NCI-H2107 (cell line): ENCODE data around the gene SCN9A.
"Not testable (repeated sequence)": the region's sequence is repeated elsewhere in the genome, so short reads cannot be mapped to it uniquely, and the experiment has no call there.

Experiments
- DNase-seq: peaks from one replicate; lab custom pipeline; 2025; lab: John Stamatoyannopoulos, UW

SCN9A gene

GRCh38 chr2:166334805-166335204 lies 40.9 kb downstream of the SCN9A start:
- DNase-seq = no peak

GRCh38 chr2:166333801-166334200 lies 41.9 kb downstream of the SCN9A start:
- no peak for DNase-seq

DNA sequence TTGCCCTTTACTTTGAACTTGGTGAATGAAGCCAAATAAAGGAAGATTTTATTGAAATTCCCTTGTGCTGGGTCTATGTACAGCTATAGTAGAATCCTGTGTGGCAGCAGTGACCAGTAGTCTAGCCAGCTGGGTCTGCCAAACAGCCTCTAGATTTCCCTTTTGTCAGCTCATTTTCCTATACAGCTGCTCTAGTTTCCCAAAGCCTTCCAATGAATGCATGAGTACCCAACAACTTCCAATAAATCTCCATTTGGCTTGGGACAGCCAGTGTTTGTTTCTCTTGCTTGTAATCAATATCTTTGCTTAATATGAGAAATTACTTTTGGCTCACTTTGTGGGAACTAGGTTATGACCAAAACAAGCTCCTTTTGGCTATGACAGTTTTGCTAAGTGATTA lies 43.6 kb downstream of the SCN9A start:
- DNase-seq = no peak

- no peak for DNase-seq
Measured at GRCh38 chr2:166331468-166331867, 44.3 kb downstream of the SCN9A start.

- DNase-seq = no peak
Measured at GRCh38 chr2:166329465-166329864, 46.3 kb downstream of the SCN9A start.

DNA sequence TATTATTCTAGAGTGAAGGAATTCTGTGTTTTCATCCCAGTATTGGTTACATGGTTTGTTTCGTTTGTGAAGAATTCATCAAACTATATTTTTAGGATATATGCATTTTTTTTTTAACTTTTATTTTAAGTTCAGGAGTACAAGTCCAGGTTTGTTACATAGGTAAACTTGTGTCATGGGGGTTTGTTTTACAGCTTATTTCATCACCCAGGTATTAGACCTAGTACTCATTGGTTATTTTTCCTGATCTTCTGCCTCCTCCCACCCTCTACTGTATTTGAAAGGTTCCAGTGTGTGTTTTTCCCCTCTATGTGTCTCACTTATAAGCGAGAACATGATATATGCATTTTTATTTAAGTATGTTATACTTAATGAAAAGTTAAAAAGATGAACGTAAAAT lies 47.6 kb downstream of the SCN9A start:
- DNase-seq = no peak

- DNase-seq = no peak
Measured at GRCh38 chr2:166321076-166321475, 54.7 kb downstream of the SCN9A start.

DNA sequence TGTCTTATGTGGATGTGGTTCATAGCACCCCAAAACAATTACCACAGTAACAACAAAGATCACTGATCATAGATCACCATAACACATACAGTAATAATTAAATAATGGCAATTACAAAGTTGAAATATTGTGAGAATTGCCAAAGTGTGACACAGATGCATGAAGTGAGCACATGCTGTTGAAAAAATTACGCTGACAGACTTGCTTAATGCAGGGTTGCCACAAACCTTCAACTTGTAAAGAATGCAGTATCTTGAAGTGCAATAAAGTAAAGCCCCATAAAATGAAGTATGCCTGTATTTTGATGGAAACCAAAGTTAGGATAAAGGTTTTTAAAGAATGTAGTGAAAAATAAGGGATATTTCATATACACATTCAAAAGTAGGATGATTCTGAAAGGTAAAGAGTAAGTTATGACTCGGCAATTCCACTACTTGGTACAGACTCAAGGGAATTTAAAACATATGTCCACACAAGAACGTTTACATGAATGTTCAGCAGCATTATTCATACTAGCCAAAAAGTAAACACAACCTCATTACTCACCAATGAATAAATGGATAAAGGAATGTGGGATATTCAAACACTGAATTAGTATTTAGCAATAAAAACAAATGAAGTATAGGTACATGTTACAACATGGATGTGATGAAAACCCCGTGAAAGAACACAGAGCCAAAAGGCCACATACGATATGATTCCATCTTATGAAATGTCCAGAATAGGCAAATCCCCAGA lies 61.6 kb downstream of the SCN9A start:
- no peak for DNase-seq

DNA sequence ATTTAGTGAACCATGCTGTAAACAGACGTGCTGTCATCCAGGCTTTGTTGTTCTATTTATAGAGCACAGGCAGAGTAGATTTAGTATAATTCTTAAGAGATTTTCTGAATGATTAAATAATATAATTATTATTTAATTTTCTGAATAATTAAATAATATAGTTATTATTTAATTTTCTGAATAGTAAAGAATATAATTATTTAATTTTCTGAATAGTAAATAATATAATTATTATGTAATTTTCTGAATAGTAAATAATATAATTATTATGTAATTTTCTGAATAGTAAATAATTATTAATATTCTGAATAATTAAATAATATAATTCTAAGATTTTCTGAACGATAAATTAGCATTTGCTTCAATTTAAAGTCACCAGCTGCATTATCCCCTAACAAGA lies 62.9 kb downstream of the SCN9A start:
- not testable (repeated sequence) for DNase-seq

DNA sequence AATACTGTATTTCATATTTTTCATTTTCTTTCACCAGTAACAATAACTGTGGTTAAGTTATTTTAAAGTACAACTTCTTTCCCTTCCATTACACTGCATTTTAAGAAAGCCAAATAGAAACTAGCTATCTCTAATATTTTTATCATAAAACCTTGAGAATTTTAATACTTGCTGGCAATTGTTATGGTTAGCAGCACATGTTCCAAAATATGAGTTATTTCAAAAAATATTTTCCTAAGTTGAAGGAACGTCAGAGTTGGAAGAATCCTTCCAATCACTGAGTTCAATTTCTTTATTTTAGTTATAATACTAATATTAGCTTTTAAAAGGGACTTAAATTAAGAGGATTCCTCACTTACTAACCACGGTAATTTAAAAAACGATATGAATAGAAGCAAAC lies 68.4 kb downstream of the SCN9A start:
- DNase-seq = no peak

DNA sequence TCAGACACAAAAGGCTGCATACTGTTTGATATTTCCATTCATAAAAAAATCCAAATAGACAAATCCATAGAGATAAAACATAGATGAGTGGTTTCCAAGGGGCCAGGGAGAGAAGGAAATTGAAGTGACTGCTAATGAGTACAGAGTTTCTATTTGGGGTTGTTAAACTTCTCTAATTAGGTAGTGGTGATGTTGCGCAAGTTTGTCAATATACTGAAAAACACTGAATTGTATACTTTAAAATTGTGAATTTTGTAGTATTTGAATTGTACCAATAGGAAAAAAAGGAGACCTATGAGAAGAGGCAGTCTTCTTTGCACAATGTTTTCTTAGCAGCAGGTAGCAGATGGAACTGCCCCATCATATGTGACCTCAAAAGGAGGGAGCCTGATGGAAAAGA lies 71.1 kb downstream of the SCN9A start:
- no peak for DNase-seq

DNA sequence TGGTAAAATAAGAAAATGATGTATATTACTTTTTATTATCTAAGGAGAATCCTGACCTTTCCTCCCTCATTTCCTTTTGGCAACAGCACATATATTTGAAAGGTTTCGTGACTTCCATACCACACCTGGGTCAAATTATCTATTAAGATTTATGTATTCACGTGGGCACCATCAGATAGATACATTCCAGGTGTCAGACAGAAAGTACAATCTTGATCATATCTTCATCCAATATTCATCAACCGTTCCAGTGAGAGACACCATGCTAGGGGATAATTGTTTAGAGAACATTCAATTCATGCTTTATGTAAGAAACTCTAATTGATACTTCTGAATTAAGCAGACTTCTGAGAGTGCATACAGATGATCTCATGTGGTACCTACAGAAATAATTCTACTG lies 73.7 kb downstream of the SCN9A start:
- DNase-seq = no peak

DNA sequence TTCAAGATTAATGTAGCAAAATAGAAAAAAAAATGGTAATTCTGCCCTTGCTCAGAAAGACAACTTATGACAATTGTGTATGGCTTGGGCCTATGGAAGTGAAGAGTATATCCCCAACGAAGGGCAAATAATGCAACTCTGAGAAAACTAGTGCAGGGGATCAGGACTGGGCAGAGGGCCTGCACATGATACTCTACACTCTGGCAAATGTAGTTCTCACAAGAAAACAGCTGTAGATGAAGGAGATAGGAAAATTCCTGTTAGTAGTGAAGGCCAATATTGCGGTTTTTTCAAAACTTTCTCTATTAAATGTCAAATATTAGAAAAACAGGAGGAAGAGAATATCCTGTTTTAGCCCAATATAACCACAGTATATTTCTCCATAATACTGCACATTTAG lies 77.8 kb downstream of the SCN9A start:
- DNase-seq = no peak

- no peak for DNase-seq
Measured at GRCh38 chr2:166293984-166294383, 81.8 kb downstream of the SCN9A start.

DNA sequence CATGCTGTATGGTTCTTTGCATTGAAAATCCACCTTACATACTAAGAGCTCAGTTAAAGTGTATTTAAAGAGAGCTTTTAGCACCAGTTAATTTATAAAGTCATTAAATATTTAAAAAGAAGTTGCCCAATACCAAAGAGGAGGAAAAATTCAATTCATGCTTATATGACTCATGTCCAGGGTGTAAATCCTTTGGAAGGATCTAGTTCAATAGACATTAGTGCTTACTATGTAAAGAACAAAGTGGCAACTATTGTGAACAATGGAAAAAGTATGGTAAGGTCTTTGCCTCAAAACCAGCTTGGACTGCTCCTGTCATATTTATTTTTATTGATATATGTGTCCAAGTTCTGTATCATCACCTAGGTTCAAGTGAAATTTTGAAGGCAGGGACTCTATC lies 90.5 kb downstream of the SCN9A start:
- no peak for DNase-seq

- no peak for DNase-seq
Measured at GRCh38 chr2:166284359-166284758, 91.4 kb downstream of the SCN9A start.

- no peak for DNase-seq
Measured at GRCh38 chr2:166282154-166282553, 93.6 kb downstream of the SCN9A start.

GRCh38 chr2:166278856-166279255 lies 96.9 kb downstream of the SCN9A start:
- DNase-seq = no peak

GRCh38 chr2:166270376-166270775 lies 105.4 kb downstream of the SCN9A start:
- no peak for DNase-seq

- no peak for DNase-seq
Measured at GRCh38 chr2:166269322-166269721, 106.4 kb downstream of the SCN9A start.

DNA sequence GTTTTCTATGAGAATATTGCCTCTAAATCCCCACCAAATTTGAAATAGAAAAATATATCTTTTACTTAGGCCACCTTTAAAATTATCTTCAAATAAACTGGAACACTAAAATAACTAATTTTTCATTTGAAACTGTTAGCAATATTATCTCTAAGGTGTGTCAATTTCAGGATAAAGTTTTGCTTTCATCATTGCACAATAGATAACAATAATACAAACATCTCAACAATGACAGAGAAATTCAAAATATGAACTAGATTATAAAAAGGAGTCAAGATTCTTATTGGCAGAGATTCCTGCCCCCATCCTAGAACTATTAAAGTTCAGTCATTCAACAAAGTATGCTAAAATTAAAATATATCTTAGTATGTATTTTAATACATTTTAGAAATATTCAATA lies 117.9 kb downstream of the SCN9A start:
- no peak for DNase-seq

- no peak for DNase-seq
Measured at GRCh38 chr2:166256896-166257295, 118.8 kb downstream of the SCN9A start.

DNA sequence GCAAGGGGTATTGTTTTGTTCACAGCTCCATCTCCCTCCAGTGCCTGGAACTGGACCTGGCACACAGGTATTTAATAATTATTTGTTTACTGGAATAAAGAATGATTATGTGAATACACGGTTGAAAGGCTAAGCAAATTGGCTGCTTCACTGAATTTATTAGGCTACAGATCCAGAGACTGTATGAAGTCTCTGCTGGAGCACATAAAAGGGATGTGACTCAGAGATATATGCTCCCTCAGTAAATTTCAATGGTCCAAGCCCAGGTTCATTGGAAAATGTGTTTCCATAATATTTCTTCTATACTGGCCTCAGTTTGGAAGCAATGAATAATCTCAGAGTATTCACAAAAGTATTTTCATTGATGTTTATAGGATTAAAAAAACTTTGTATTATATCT lies 126.4 kb downstream of the SCN9A start:
- no peak for DNase-seq

GRCh38 chr2:166246901-166247300 lies 128.8 kb downstream of the SCN9A start:
- DNase-seq = no peak

DNA sequence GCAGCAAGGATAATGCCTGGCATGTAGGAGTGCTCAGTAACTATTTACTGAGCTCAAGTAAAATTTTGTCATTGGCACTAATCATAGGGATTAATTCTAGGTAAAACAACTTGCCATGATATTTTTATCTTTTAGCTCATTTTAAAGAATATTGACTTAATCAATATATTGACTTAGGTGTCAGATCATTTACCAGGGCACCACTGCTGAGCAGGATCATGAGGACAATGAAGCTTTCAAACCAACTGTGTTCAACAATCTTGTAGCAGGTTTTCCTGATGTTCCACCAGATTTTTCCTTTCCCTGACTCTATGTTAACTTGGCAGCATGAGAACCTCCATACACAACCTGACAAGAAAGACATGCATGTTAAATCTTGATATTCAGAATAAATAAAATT lies 133.4 kb downstream of the SCN9A start:
- no peak for DNase-seq
